Posterior vena cava (tissue), 2 donors: ENCODE data around the gene C18orf63. TPM values are rescaled to one million over a fixed set of nuclear protein-coding genes. Genes with fewer than 3 reads are reported as not detected.

Source experiments
- DNase-seq: peaks from one replicate; pipeline ENCODE4 v3.0.0-alpha.2; 2020; ENCODE audit warnings: low spot score
- intact Hi-C, 2 donors: fragments of 100-400 bp; cut with DNase I; formaldehyde crosslinking; loops; one replicate each; pipeline versions ENCODE4 v1.14.1 to v1.14.2; 2022 to 2023
- total RNA-seq, 2 donors: library from RNA; stranded (reverse); fragmentation: NEBNext Ultra II Directional; extraction: Animal tissue kit (Norgen Biotek cat#: 25700); gene quantifications; one replicate each; pipeline ENCODE4 v1.2.1, GENCODE V29; 2021
- donor health status: DM: yes; HTN: yes; CAD: no.
- donor health status: DM: yes; HTN: yes; CAD: no.

The C18orf63 gene
- total RNA-seq, 2 donors from 2014 or later, result not detected

DNA sequence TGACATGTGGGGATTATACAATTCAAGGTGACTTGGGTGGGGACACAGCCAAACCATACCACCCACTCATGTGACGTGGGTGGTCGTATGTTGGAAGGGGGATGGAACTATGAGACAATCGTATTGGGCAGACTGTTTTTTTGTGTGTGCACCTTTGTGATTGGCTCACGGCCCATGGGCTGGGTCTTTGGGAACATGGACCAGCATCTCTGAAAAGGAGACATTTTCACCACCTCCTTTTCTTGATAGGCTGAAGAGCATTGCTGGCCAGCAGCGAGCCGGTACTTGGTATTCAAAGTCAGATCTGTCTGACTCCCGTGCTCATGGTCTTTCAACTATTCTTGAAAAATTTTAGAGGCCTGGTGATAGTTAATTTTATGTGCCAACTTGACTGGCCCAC lies 79.4 kb downstream of the C18orf63 start:
- intact Hi-C loops, result no loop called here

DNA sequence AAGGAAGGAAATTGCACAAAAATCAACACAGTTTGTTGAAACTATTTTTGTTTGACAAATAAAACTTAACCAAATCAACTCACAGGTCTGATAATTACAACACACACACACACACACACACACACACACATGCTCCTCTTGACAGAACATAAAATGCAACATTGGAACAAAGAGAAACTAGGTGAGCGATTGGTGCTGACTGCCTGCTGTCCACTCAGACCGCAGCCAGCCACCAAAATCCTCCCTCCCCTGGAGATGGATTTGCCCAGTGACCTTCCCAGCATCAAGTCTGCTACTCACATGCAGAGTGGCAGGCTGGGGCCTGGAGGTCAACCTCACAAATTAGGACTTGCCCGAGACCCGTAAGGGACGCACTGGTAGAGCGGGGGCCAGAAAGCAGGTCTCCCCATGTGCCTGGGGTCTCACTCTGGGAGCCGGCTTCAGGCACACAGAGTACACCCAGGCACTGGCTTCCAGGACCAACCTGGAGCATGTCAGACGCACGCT lies 80.1 kb downstream of the C18orf63 start:
- intact Hi-C loops, result no loop called here
- peak; percentile 68 for DNase-seq

More for the DNA sequence above, 79.4 kb downstream of the C18orf63 start:
- peak; percentile 71 for DNase-seq

DNA sequence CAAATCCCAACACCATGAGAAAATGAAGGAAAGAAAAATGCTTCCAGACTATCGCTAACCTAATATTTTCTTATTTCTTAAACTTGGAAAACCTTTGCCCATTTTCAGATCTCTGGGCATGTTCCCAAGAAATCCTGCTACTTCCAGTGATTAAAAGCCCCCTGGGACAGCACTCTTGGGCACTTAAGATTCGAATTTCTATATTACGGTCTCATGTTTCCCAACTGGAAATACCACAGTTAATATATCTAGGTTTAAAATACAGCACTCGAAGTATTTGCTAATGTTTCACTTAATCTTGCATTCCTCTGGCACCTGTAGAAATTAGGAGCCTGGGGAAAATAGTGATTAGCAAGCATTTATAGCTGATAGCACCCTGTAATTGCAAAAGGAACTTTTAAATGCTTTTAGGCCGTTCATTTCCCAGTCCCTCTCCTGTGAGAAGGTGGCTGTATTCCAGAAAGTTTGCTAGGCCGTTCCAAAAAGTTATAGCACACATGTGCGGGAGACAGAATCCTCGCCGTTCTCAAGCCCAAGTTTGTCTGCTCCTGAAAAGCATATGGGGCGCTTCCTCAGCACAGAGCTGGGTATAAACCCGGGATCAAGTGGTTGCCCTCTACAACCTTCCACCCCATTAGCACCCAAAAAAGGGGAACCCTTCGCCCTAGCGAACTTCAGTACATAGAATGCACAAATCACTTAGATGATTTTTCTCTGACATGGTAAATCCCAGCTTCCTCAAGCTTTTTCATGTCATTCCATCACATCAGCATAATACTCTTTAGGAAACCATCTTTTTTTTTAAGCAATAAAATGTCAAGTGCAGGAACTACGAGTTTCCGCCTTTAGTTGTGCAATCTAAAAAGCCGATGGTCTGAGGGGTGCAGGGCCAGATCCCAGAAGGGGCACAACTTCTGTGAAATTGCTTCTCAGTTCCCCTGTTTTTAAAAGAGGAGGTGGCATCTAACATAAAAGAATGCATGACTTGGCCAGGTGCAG lies 80.8 kb downstream of the C18orf63 start:
- intact Hi-C loops, result no loop called here
- DNase-seq, result no peak

DNA sequence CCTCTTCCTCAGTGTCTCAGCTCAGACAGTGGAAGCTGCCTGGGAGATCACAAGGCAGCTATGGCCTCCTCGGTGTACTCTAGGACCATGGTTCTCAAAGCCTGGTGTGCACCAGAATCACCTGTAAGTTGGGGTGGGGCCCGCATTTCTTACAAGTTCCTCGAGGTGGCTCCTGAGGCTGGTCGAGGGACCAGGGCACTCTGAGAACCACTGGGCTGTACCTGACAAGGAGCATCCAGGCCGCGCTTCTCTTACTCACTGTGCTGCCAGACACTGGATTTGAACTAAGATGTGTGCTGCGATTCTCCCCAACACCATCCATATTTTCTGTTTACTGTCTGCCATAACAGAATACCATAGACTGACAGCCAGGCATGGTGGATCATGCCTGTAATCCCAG lies 81.9 kb downstream of the C18orf63 start:
- no peak for DNase-seq
- intact Hi-C loops, result no loop called here

DNA sequence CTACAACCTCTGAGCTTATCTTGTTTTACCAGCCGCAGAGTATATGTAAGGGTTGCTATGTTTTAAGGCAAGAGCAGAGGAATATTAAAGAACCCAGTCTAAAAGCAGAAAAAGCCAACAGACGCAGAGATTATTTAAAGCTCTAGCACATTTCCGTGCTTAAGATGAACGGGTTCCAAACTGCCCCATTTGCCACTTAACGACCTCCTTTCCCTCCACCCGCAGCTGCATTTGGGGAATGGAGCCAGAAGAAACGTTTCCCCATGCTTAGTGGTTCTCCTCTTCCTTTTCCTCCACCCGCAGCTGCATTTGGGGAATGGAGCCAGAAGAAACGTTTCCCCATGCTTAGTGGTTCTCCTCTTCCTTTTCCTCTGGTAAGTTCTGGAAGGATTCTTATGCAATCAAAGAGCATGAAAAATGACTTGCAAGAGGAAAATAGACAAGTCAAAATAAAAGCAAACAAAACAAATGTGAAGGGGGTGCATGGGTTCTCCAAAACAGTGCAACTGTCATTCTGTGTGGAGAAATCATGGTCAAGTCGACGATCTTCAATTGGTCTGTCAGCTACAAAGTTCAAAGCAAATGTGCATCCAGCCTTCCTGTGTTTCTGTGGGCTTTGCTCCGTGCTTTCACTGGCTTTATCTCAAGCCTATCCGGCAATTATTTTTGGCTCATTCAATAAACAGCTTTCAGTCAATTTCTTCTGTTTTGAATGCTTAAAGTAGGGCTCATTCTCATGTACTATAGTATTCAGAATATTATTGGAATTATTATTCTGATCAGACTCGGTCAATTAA lies 83.7 kb downstream of the C18orf63 start:
- DNase-seq, result no peak
- intact Hi-C loops, result no loop called here

DNA sequence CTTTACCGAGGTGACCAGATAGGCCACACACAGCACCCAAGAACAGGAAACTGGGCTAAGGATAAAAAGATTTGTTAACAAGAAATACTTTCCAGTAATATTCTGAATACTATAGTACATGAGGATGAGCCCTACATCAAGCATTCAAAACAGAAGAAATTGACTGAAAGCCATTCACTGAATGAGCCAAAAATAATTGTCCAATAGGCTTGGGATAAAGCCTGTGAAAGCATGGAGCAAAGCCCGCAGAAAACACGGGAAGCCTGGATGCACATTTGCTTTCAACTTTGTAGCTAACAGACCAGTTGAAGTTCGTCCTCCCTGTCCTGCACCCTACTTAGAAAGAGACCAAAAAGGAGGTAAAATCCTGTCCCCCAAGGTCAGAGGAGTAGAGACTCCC lies 85.2 kb downstream of the C18orf63 start:
- intact Hi-C loops, result no loop called here
- no peak for DNase-seq

DNA sequence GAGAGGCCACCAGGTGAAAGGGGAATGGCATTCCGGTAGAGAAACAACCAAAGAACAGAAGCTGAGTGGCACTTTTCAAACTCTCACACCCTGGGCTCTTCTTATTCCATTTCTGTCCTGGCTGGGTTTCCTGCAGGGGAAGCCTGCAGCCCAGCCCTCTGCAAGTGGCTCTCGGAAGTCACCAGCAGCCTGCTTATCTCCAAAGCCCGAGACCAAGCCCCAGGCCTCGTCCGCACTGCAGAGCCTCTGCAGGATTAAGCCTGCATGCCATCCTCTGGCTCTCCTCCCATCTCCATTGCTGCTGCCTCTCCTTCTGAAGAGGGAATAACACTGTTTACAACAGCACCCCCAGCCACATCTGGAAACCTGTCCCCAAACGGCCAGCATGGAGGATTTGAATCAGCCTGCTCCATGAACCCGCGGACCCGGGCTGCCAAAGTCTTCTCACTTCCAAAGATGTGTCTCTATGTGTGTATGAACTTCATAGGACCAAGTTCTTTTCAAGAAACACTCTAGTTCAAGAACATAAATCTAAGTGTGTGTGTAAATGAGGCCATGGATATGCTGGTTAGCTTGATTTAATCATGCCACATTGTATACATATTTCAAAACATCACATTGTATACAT lies 87.3 kb downstream of the C18orf63 start:
- intact Hi-C loops, result no loop called here

DNA sequence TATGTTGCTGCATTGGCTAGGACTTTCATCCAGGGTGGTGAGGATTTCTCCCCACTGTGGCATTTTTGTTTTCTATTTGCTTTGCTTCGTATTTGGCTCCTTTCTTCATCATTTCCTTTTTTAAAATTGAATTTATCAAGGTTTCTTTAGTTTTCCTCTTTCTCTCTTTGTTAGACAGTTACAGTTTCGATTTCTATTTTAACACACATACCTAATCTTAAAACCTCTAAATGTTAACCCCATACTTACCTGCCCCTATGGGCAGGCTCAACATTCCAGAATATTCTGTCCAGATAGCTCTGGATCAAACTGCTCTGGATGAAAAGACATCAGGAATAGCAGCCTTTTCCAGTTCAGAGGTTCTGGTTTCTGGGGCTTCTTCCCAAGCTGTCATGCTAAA lies 92.2 kb downstream of the C18orf63 start:
- intact Hi-C loops, result no loop called here
- no peak for DNase-seq

More for the DNA sequence above, 87.3 kb downstream of the C18orf63 start:
- DNase-seq, result peak; percentile 49

Other genes starting within 250 kb of the C18orf63 start
- not detected for gene FBXO15, start 168.0 kb upstream of the C18orf63 start, total RNA-seq
- gene TIMM21, start 167.3 kb upstream of the C18orf63 start, total RNA-seq, result 10 to 100 TPM; 22.8 to 31.3 TPM
- 10 to 100 TPM; 39.8 to 46.7 TPM for gene CYB5A, start 23.9 kb upstream of the C18orf63 start, total RNA-seq
- not detected for gene DIPK1C, start 141.5 kb downstream of the C18orf63 start, total RNA-seq
- 10 to 100 TPM; 73.5 to 75.0 TPM for gene CNDP2, start 180.5 kb downstream of the C18orf63 start, total RNA-seq
- gene CNDP1, start 218.7 kb downstream of the C18orf63 start, total RNA-seq, result under 1 TPM in 1 of 2 donors, not detected in 1; 0.19 TPM